GM13976 (cell line): ENCODE results near the gene CENPF.

Experiments
- DNase-seq: peaks from one replicate; pipeline ENCODE4 v3.0.0; 2012; ENCODE audit warnings: low spot score
- CTCF ChIP-seq: IDR thresholded peaks from 2 replicates; pipeline ENCODE4 v1.5.1; 2012; ENCODE audit warnings: borderline replicate concordance, mild to moderate bottlenecking; ENCODE audit not compliant: insufficient read depth; ENCODE audit errors: extremely low read depth, missing control alignments, control extremely low read depth
- in situ Hi-C: fragments of 300-500 bp; cut with MboI; formaldehyde crosslinking; loops from one replicate; pipeline ENCODE4 v1.12.0; 2022; ENCODE audit warnings: low sequenced_read_pairs, mixed read lengths, inconsistent platforms; ENCODE audit not compliant: unreplicated experiment

Gene CENPF

GRCh38 chr1:214702556-214702955 is 99.6 kb downstream of the CENPF start:
- DNase-seq, result no peak
- in situ Hi-C loops, result no loop called here
- TF ChIP-seq CTCF, result no peak

- no peak for DNase-seq
- in situ Hi-C loops, result no loop called here
- TF ChIP-seq CTCF, result no peak
Observed at GRCh38 chr1:214707306-214708087, 104.5 kb downstream of the CENPF start.

GRCh38 chr1:214708321-214708955 is 105.4 kb downstream of the CENPF start:
- in situ Hi-C loops, result no loop called here
- no peak for TF ChIP-seq CTCF
- DNase-seq, result no peak

- TF ChIP-seq CTCF, result no peak
- DNase-seq, result no peak
- in situ Hi-C loops, result no loop called here
Observed at GRCh38 chr1:214709241-214709640, 106.2 kb downstream of the CENPF start.

GRCh38 chr1:214712737-214713136 is 109.7 kb downstream of the CENPF start:
- no peak for TF ChIP-seq CTCF
- in situ Hi-C loops, result no loop called here
- no peak for DNase-seq
